GM19239 (cell line): ENCODE measurements around the gene SECISBP2.

Source experiments
- DNase-seq: peaks from one replicate; pipeline ENCODE4 v3.0.0; 2011; ENCODE audit warnings: low spot score; ENCODE audit not compliant: insufficient read length
- FAIRE-seq: peaks from 2 replicates; lab custom pipeline; 2011; peaks lifted over from hg19 to GRCh38; lab: Jason Lieb, UNC

The SECISBP2 gene

GRCh38 chr9:89379508-89380115 is 61.3 kb downstream of the SECISBP2 start:
- no peak for FAIRE-seq

GRCh38 chr9:89380437-89381307 is 62.4 kb downstream of the SECISBP2 start:
- DNase-seq (no peak), FAIRE-seq (no peak)

More at GRCh38 chr9:89379508-89380115, 61.3 kb downstream of the SECISBP2 start:
- DNase-seq, result no peak

GRCh38 chr9:89381308-89381609 is 63.0 kb downstream of the SECISBP2 start:
- DNase-seq (no peak), FAIRE-seq (no peak)

- FAIRE-seq (no peak), DNase-seq (no peak)
Observed at GRCh38 chr9:89382026-89382986, 64.0 kb downstream of the SECISBP2 start.

GRCh38 chr9:89383030-89383720 is 64.9 kb downstream of the SECISBP2 start:
- DNase-seq (no peak), FAIRE-seq (no peak)

- FAIRE-seq, result no peak
Observed at GRCh38 chr9:89383721-89384300, 65.5 kb downstream of the SECISBP2 start.

GRCh38 chr9:89384783-89385182 is 66.5 kb downstream of the SECISBP2 start:
- no peak for FAIRE-seq
- DNase-seq, result no peak

More at GRCh38 chr9:89383721-89384300, 65.5 kb downstream of the SECISBP2 start:
- DNase-seq, result no peak

- no peak for FAIRE-seq
Observed at GRCh38 chr9:89386206-89386605, 67.9 kb downstream of the SECISBP2 start.

GRCh38 chr9:89386797-89387196 is 68.5 kb downstream of the SECISBP2 start:
- no peak for FAIRE-seq

More at GRCh38 chr9:89386206-89386605, 67.9 kb downstream of the SECISBP2 start:
- DNase-seq, result no peak

GRCh38 chr9:89387197-89387849 is 69.0 kb downstream of the SECISBP2 start:
- DNase-seq (no peak), FAIRE-seq (no peak)

More at GRCh38 chr9:89386797-89387196, 68.5 kb downstream of the SECISBP2 start:
- DNase-seq, result no peak

GRCh38 chr9:89388084-89388867 is 70.0 kb downstream of the SECISBP2 start:
- DNase-seq, result no peak
- no peak for FAIRE-seq

GRCh38 chr9:89388868-89389177 is 70.5 kb downstream of the SECISBP2 start:
- DNase-seq (no peak), FAIRE-seq (no peak)

- DNase-seq (no peak), FAIRE-seq (no peak)
Observed at GRCh38 chr9:89390068-89390555, 71.8 kb downstream of the SECISBP2 start.

GRCh38 chr9:89390578-89391116 is 72.3 kb downstream of the SECISBP2 start:
- DNase-seq, result no peak
- FAIRE-seq, result no peak

- DNase-seq (no peak), FAIRE-seq (no peak)
Observed at GRCh38 chr9:89391585-89391984, 73.3 kb downstream of the SECISBP2 start.

GRCh38 chr9:89394412-89394811 is 76.1 kb downstream of the SECISBP2 start:
- DNase-seq (no peak), FAIRE-seq (no peak)

- DNase-seq, result no peak
- no peak for FAIRE-seq
Observed at GRCh38 chr9:89395931-89396710, 77.8 kb downstream of the SECISBP2 start.
